Measurements from ENCODE around the gene ZRANB3.

DNA sequence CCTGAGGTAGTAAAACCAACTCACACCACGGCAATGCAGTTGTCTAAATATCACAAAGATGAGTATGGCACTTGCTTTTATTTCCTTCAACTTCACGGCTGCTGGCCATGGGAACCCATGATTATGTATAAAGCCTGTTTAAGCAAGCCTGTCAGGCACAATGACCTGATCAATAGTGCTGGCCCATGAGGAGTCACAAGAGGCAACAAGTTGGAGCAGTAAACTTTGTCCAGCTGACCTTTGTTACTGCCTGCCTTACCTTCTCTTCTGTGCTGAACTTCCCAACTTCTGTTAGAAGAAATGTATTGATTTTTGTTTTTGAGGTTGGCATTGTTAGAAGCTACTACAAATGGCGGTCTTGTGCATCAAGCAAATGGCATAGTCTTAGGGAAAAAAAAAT, 327.1 kb downstream of the ZRANB3 start:
- no peak for TF ChIP-seq BHLHE40 (IDR thresholded peaks at IDR 0.05; ENCODE audit: borderline replicate concordance)
- no peak for TF ChIP-seq HDGF (IDR thresholded peaks at IDR 0.05; ENCODE audit: borderline replicate concordance)
- no peak for TF ChIP-seq ARNT (IDR thresholded peaks at IDR 0.05)
- no peak for TF ChIP-seq SUZ12 (IDR thresholded peaks at IDR 0.05)
- TF ChIP-seq ZNF384 (IDR thresholded peaks at IDR 0.05): no peak

Measured in HEK293T (cell line).